ENCODE data around the gene NOCT.

The NOCT gene

DNA sequence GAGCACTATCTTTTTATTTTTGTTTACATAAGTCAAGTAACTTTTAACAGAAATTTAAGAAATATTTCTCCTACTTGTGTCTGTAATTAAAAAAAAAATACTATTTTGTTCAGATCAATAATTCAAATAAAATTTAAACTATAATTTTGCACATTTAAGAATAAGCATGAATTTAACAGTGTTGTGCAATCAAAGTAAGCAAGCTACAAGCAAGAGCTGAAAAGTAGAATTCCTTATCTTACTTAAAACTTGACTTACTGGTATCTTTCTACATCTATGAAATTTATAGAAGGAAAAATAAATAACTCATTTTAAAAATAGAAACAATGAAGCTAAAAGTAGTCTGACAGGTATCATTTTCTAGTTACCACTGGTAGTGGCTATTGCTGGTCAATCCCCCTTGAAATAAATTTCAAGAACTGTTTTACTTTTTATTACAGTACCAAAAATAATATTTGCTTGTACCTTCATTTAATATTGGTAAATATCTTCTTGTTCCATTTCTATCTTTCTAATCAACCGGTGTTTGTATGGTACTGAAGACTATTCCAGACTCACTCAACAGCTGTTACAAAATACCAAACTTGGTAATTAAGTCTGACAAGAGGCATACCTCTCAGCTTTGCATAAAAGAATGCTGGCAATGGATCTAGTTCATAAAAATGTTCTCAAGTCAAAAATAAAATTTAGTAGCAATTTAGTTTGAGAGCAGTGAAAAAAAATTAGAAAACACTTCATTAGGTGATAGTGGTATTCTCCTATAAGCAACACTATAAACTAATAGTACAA lies 62.2 kb downstream of the NOCT start:
- DNase-seq (ENCODE audit: extremely low spot score): no peak
- POLR2A ChIA-PET: interaction anchor here (1.7 kb wide), 1 partner anchor 99 kb away, joined by 6 read pairs; the partner anchor contains the start of gene ELF2
- TF ChIP-seq, protein P1, sequence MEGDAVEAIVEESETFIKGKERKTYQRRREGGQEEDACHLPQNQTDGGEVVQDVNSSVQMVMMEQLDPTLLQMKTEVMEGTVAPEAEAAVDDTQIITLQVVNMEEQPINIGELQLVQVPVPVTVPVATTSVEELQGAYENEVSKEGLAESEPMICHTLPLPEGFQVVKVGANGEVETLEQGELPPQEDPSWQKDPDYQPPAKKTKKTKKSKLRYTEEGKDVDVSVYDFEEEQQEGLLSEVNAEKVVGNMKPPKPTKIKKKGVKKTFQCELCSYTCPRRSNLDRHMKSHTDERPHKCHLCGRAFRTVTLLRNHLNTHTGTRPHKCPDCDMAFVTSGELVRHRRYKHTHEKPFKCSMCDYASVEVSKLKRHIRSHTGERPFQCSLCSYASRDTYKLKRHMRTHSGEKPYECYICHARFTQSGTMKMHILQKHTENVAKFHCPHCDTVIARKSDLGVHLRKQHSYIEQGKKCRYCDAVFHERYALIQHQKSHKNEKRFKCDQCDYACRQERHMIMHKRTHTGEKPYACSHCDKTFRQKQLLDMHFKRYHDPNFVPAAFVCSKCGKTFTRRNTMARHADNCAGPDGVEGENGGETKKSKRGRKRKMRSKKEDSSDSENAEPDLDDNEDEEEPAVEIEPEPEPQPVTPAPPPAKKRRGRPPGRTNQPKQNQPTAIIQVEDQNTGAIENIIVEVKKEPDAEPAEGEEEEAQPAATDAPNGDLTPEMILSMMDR (IDR thresholded peaks at IDR 0.05; ENCODE audit: control extremely low read depth, extremely low read depth, low read depth, missing control alignments): no peak
- CTCF ChIA-PET: interaction anchor here (1.2 to 1.9 kb wide), 4 partner anchors 18 to 47 kb away, joined by 3 to 6 read pairs (median 4); no protein-coding TSS in a partner anchor

DNA sequence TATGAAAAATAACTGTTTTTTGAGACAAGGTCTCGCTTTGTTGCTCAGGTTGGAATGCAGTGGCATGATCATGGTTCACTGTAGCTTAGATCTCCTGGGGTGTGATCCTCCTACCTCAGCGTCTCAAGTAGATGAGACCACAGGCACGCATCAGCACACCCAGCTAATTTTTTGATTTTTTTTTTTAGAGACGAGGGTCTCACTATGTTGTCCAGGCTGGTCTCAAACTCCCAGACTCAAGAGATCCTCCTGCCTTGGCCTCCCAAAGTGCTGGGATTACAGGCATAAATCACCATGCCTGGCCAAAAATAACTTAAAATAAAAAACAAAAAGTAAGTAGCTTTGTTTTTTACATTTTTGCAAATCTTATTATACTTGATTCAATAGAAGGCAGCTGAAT lies 63.3 kb downstream of the NOCT start:
- DNase-seq (ENCODE audit: extremely low spot score): no peak
- CTCF ChIA-PET: interaction anchor here (1.6 to 1.9 kb wide), 3 partner anchors 19 to 48 kb away, joined by 4 to 11 read pairs (median 7); no protein-coding TSS in a partner anchor
- TF ChIP-seq, protein P1 (IDR thresholded peaks at IDR 0.05; ENCODE audit: control extremely low read depth, extremely low read depth, low read depth, missing control alignments): no peak
- POLR2A ChIA-PET: interaction anchor here (1.7 kb wide), 1 partner anchor 98 kb away, joined by 6 read pairs; the partner anchor contains the start of gene ELF2

DNA sequence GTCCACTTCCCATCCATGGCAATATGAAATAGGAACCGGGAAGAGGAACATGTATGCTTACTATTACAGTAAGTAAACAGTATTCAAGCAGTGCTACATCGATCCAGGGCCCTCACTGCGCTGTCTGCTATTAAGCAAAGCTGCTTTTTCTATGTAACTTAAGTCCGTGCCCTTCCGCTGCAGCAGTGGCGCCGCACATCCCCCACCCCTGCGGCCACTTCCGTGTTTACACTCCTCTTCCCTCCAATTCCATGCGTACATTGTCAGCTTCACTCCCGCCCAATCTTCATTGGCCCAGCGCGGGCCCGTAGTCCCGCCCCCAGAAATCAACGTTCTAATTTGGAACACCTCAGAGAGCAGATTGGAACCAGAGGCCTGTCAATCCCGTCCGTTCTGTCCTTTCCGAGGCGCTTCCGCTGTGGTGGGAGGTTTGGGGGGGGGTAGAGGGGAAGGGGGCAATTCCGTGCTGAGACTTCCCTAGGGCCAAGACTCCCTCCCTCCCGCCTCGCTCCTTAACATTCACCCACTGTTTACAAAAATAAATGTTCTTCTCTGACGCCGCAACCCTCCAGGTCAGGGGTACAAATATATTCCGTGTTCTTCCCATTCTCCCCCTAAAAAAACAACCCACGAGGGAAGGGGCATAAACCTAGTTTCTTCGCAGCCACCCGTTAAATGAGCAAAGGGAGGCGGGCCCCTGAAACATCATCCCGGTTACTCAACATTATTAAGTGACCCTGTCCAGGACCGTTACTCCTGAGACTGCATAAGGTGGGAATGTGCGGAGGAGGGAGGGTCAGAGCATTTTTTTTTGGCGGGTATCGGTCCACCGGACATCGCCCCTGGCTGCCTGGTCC lies 67.4 kb downstream of the NOCT start:
- ChIA-PET CTCF (interaction anchor here (1.0 to 2.0 kb wide), 2 partner anchors 23 to 52 kb away, joined by 3 to 8 read pairs; no protein-coding TSS in a partner anchor), POLR2A (interaction anchor here (0.7 to 1.2 kb wide), 4 partner anchors 30 to 218 kb away, joined by 3 to 9 read pairs (median 6); partner anchors contain the start of gene NAA15)
- TF ChIP-seq, protein P1 (IDR thresholded peaks at IDR 0.05; ENCODE audit: control extremely low read depth, extremely low read depth, low read depth, missing control alignments): no peak
- DNase-seq (ENCODE audit: extremely low spot score): peak; percentile 93

DNA sequence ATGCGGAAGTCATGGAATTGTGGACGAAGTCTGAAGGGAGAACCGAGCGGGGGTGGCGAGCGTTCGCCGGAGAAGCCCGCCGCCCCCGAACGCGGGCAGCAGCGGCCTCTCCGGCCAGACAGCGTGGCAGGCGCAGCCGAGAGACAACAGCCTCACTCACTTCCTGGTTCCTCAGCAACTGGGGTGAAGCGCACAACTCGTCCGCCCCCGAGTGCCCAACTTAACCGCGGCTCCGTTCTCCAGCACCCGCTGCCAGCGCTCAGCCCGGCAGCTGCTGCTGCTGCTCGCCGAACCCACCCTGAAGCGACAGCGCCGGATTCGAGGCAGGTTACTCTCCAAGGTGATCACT lies 68.0 kb downstream of the NOCT start:
- CTCF ChIA-PET: interaction anchor here (2.0 kb wide), 1 partner anchor 53 kb away, joined by 8 read pairs; no protein-coding TSS in a partner anchor
- TF ChIP-seq, protein P1 (IDR thresholded peaks at IDR 0.05; ENCODE audit: control extremely low read depth, extremely low read depth, low read depth, missing control alignments): no peak

DNA sequence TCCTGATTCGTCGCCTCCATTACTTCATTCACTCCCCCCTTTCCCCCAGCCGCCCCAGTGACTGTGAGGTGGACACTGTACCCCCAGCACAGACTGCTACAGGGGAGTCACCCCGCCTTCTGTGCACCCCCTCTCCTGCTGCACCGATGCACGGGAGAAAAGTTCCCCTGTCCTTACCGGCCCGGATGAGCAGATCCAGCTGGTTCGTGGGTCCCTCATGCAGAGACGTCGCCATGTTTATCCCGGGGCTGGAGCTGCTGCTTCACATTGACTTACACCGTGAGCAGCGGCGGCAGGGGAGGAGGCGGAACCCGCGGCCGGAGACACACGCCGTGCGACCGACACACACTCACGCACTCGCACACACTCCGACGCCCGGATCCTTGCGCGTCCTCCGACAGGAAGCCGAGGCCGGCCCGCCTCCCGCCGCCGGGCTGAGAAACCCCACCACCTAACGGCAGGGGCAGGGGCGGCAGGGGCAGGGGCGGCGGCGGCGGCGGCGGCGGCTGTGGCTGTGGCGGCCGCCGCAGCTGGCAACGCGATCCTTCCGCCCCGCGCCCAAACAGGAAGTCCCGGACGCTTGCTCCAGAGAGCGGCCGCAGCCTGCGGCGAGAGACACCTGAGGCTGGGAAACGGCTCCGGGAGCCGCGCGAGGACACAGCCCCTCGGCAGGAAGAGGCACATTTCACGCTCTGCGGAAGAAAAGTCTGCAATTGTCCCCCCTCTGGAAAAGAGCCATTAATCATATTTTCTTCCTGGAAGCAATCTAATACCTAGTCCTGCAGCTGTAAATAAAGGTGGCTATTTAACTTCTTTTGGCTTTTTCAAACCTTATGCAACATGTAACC lies 68.6 kb downstream of the NOCT start:
- TF ChIP-seq, protein P1 (IDR thresholded peaks at IDR 0.05; ENCODE audit: control extremely low read depth, extremely low read depth, low read depth, missing control alignments): no peak
- ChIA-PET POLR2A (interaction anchor here (1.2 kb wide), 1 partner anchor 217 kb away, joined by 3 read pairs; the partner anchor contains the start of gene NAA15), CTCF (interaction anchor here (0.7 to 2.0 kb wide), 3 partner anchors 15 to 54 kb away, joined by 3 to 8 read pairs (median 5); no protein-coding TSS in a partner anchor)
- DNase-seq (ENCODE audit: extremely low spot score): peak; percentile 83

More for the DNA sequence above, 68.0 kb downstream of the NOCT start:
- POLR2A ChIA-PET: interaction anchor here (1.2 kb wide), 1 partner anchor 218 kb away, joined by 3 read pairs; the partner anchor contains the start of gene NAA15
- peak; percentile 77 for DNase-seq (ENCODE audit: extremely low spot score)
